ENCODE data around the gene MYCT1.
"Not testable (repeated sequence)": the region's sequence is repeated elsewhere in the genome, so short reads cannot be mapped to it uniquely, and the experiment has no call there.

The MYCT1 gene

GRCh38 chr6:152701863-152702401 is 4.2 kb downstream of the MYCT1 start:
- Histone ChIP-seq H3K4me3 (ENCODE audit: low read depth, low read length) (no peak overlapping the region), H3K27ac (no peak overlapping the region), H3K27me3 (replicated peaks) (no peaks in the 10 kb centered on the region), H3K36me3 (replicated peaks) (no peaks in the 10 kb centered on the region)
- in situ Hi-C loops (cut with HindIII; ENCODE audit: low pct_ligation_motif_present, low sequenced_read_pairs): no loop called here
- no peak for TF ChIP-seq CTCF (IDR thresholded peaks at IDR 0.05; ENCODE audit: low read depth, low read length, missing control alignments)
- DNase-seq: no peak

GRCh38 chr6:152703750-152704149 is 6.1 kb downstream of the MYCT1 start:
- H3K36me3 ChIP-seq (replicated peaks); H3K4me3 ChIP-seq (ENCODE audit: low read depth, low read length); H3K27ac ChIP-seq; DNase-seq; H3K27me3 ChIP-seq (replicated peaks); in situ Hi-C loops (cut with HindIII; ENCODE audit: low pct_ligation_motif_present, low sequenced_read_pairs): not testable (repeated sequence)

GRCh38 chr6:152705327-152705726 is 7.6 kb downstream of the MYCT1 start:
- DNase-seq: no peak
- no peak for TF ChIP-seq CTCF (IDR thresholded peaks at IDR 0.05; ENCODE audit: low read depth, low read length, missing control alignments)
- Histone ChIP-seq H3K36me3 (replicated peaks) (no peaks in the 10 kb centered on the region), H3K27me3 (replicated peaks) (no peaks in the 10 kb centered on the region), H3K4me3 (ENCODE audit: low read depth, low read length) (no peak overlapping the region), H3K27ac (no peak overlapping the region)
- in situ Hi-C loops (cut with HindIII; ENCODE audit: low pct_ligation_motif_present, low sequenced_read_pairs): no loop called here

GRCh38 chr6:152716322-152716721 is 18.6 kb downstream of the MYCT1 start:
- Histone ChIP-seq H3K27ac (no peak overlapping the region), H3K4me3 (ENCODE audit: low read depth, low read length) (no peak overlapping the region), H3K36me3 (replicated peaks) (no peaks in the 10 kb centered on the region), H3K27me3 (replicated peaks) (no peaks in the 10 kb centered on the region)
- in situ Hi-C loops (cut with HindIII; ENCODE audit: low pct_ligation_motif_present, low sequenced_read_pairs): no loop called here
- DNase-seq: no peak
- TF ChIP-seq CTCF (IDR thresholded peaks at IDR 0.05; ENCODE audit: low read depth, low read length, missing control alignments): no peak

- no peaks in the 10 kb centered on the region for H3K36me3 ChIP-seq (replicated peaks)
- H3K27ac ChIP-seq: no peak overlapping the region
- no peak overlapping the region for H3K4me3 ChIP-seq (ENCODE audit: low read depth, low read length)
- in situ Hi-C loops (cut with HindIII; ENCODE audit: low pct_ligation_motif_present, low sequenced_read_pairs): no loop called here
- DNase-seq: no peak
- no peak for TF ChIP-seq CTCF (IDR thresholded peaks at IDR 0.05; ENCODE audit: low read depth, low read length, missing control alignments)
- H3K27me3 ChIP-seq (replicated peaks): no peaks in the 10 kb centered on the region
Measured at GRCh38 chr6:152720974-152721373, 23.3 kb downstream of the MYCT1 start.

GRCh38 chr6:152721956-152722355 is 24.3 kb downstream of the MYCT1 start:
- no peak for DNase-seq
- Histone ChIP-seq H3K36me3 (replicated peaks) (no peaks in the 10 kb centered on the region), H3K27ac (no peak overlapping the region), H3K4me3 (ENCODE audit: low read depth, low read length) (no peak overlapping the region), H3K27me3 (replicated peaks) (no peaks in the 10 kb centered on the region)
- in situ Hi-C loops (cut with HindIII; ENCODE audit: low pct_ligation_motif_present, low sequenced_read_pairs): no loop called here
- TF ChIP-seq CTCF (IDR thresholded peaks at IDR 0.05; ENCODE audit: low read depth, low read length, missing control alignments): no peak
